Breast epithelium (tissue), 4 donors: Measurements from ENCODE around the gene FRA10AC1. TPM values are rescaled to one million over a fixed set of nuclear protein-coding genes. Genes with fewer than 3 reads are reported as not detected.

ENCODE experiments used
- DNase-seq, 2 donors: peaks; one replicate each; pipeline ENCODE4 v3.0.0-alpha.2; 2019; ENCODE audit warnings: low spot score in 2 of 2
- H3K27ac ChIP-seq, 2 donors: fragments of 200-600 bp; sonication (generic) in 1 of 2; one replicate each; pipeline ENCODE4 v1.5.1; 2016 to 2019; ENCODE audit warnings: mild to moderate bottlenecking in 1 of 2
- H3K27me3 ChIP-seq, 2 donors: fragments of 200-600 bp; sonication (generic) in 1 of 2; one replicate each; pipeline versions ENCODE4 v1.5.1 to v1.6.0; 2017 to 2019; ENCODE audit warnings: control low read depth in 1 of 2, mild to moderate bottlenecking in 1 of 2
- H3K36me3 ChIP-seq: fragments of 200-600 bp; one replicate; pipeline ENCODE4 v1.5.1; 2019
- H3K4me1 ChIP-seq, 2 donors: fragments of 200-600 bp; sonication (generic); one replicate each; pipeline ENCODE4 v1.5.1; 2016 to 2019; ENCODE audit warnings: control low read depth in 1 of 2
- H3K4me3 ChIP-seq, 3 donors: fragments of 200-600 bp; sonication (generic); 1 replicate in 2 of 3; 2 replicates in 1 of 3; pipeline ENCODE4 v1.5.1; 2016 to 2019; ENCODE audit warnings: mild to moderate bottlenecking in 3 of 3, moderate library complexity in 2 of 3
- H3K9me3 ChIP-seq, 2 donors: fragments of 200-600 bp; sonication (generic) in 1 of 2; one replicate each; pipeline ENCODE4 v1.5.1; 2016 to 2019; ENCODE audit warnings: control low read depth in 1 of 2
- CTCF ChIP-seq, 3 donors: fragments of 450-650 bp; IDR thresholded peaks; one replicate each; pipeline ENCODE4 v1.5.1; 2016 to 2017; ENCODE audit warnings: antibody characterized with exemption in 3 of 3, mild to moderate bottlenecking in 3 of 3, moderate library complexity in 3 of 3
- POLR2A ChIP-seq: fragments of 450-650 bp; IDR thresholded peaks from one replicate; pipeline ENCODE4 v1.6.1; 2016; ENCODE audit warnings: antibody characterized with exemption, mild to moderate bottlenecking, moderate library complexity
- POLR2AphosphoS5 ChIP-seq, 3 donors: sonication (generic); formaldehyde crosslinking; IDR thresholded peaks; one replicate each; pipeline ENCODE4 v1.6.1; 2017; ENCODE audit warnings: antibody characterized with exemption in 3 of 3
- intact Hi-C: fragments of 100-400 bp; cut with DNase I; formaldehyde crosslinking; loops from one replicate; pipeline ENCODE4 v1.15.1; 2023; ENCODE audit warnings: low total_unique reads
- total RNA-seq, 3 donors: library from RNA; depleted of rRNA; stranded (reverse); fragments of >200 nt; gene quantifications; one replicate each; pipeline ENCODE4 v1.1.0, GENCODE V29; 2016

The FRA10AC1 gene
- total RNA-seq, 3 donors from 2014 or later: 18.2 to 32.8 (median 24.3) TPM

GRCh38 chr10:93715345-93715744, 13.0 kb upstream of the FRA10AC1 start:
- intact Hi-C loops: no loop called here
- no peak for TF ChIP-seq POLR2AphosphoS5 (IDR thresholded peaks at IDR 0.05)
- TF ChIP-seq CTCF (IDR thresholded peaks at IDR 0.05): no peak
- TF ChIP-seq POLR2A: no peak
- DNase-seq: no peak
- Histone ChIP-seq H3K36me3 (no peaks in the 10 kb centered on the region), H3K9me3 (no peaks in the 10 kb centered on the region), H3K4me3 (no peak overlapping the region), H3K4me1 (no peaks in the 10 kb centered on the region), H3K27me3 (no peaks in the 10 kb centered on the region), H3K27ac (no peak overlapping the region)

GRCh38 chr10:93712593-93712992, 10.2 kb upstream of the FRA10AC1 start:
- H3K9me3 ChIP-seq: no peaks in the 10 kb centered on the region
- no peak overlapping the region for H3K4me3 ChIP-seq
- no peaks in the 10 kb centered on the region for H3K36me3 ChIP-seq
- no peaks in the 10 kb centered on the region for H3K27me3 ChIP-seq
- TF ChIP-seq CTCF (IDR thresholded peaks at IDR 0.05) (no peak), POLR2AphosphoS5 (IDR thresholded peaks at IDR 0.05) (no peak), POLR2A (no peak)
- DNase-seq: no peak
- H3K4me1 ChIP-seq: no peaks in the 10 kb centered on the region
- intact Hi-C loops: no loop called here
- no peak overlapping the region for H3K27ac ChIP-seq

- Histone ChIP-seq H3K27me3 (no peaks in the 10 kb centered on the region), H3K4me1 (no peaks in the 10 kb centered on the region), H3K27ac (no peak overlapping the region), H3K36me3 (no peaks in the 10 kb centered on the region), H3K4me3 (no peak overlapping the region), H3K9me3 (no peaks in the 10 kb centered on the region)
- TF ChIP-seq POLR2A: no peak
- TF ChIP-seq POLR2AphosphoS5 (IDR thresholded peaks at IDR 0.05): no peak
- TF ChIP-seq CTCF (IDR thresholded peaks at IDR 0.05): no peak
- DNase-seq: no peak
- intact Hi-C loops: no loop called here
These were observed 9.5 kb upstream of the FRA10AC1 start for GRCh38 chr10:93711891-93712290.

GRCh38 chr10:93710333-93710909, 8.0 kb upstream of the FRA10AC1 start:
- H3K36me3 ChIP-seq: no peaks in the 10 kb centered on the region
- H3K4me1 ChIP-seq: no peaks in the 10 kb centered on the region
- no peak for DNase-seq
- no peak overlapping the region for H3K4me3 ChIP-seq
- intact Hi-C loops: no loop called here
- H3K27me3 ChIP-seq: no peaks in the 10 kb centered on the region
- no peak overlapping the region for H3K27ac ChIP-seq
- TF ChIP-seq POLR2AphosphoS5 (IDR thresholded peaks at IDR 0.05) (no peak), POLR2A (no peak), CTCF (IDR thresholded peaks at IDR 0.05) (no peak)
- no peaks in the 10 kb centered on the region for H3K9me3 ChIP-seq

- no peaks in the 10 kb centered on the region for H3K9me3 ChIP-seq
These were observed 5.2 kb upstream of the FRA10AC1 start for GRCh38 chr10:93707623-93708022.

More at GRCh38 chr10:93707623-93708022, 5.2 kb upstream of the FRA10AC1 start:
- TF ChIP-seq POLR2A (no peak), POLR2AphosphoS5 (IDR thresholded peaks at IDR 0.05) (no peak), CTCF (IDR thresholded peaks at IDR 0.05) (no peak)
- Histone ChIP-seq H3K4me3 (no peak overlapping the region), H3K36me3 (no peaks in the 10 kb centered on the region), H3K27ac (no peak overlapping the region), H3K4me1 (no peaks in the 10 kb centered on the region), H3K27me3 (no peaks in the 10 kb centered on the region)
- no peak for DNase-seq
- intact Hi-C loops: no loop called here
